Gastroesophageal sphincter (tissue), 4 donors: ENCODE results near the gene ZFAND4. TPM values are rescaled to one million over a fixed set of nuclear protein-coding genes. Genes with fewer than 3 reads are reported as not detected.
A peak's percentile ranks its signal among the peaks of the same experiment; 100 is the strongest.

Source experiments
- ATAC-seq: fragments of 150-250 bp; one replicate; pipeline ENCODE4 v1.9.1; 2016; ENCODE audit warnings: mild to moderate bottlenecking, moderate library complexity
- H3K27ac ChIP-seq, 4 donors: fragments of 200-600 bp; sonication (generic) in 3 of 4; 1 replicate in 3 of 4; 2 replicates in 1 of 4; pipeline ENCODE4 v1.5.1; 2016 to 2019
- H3K27me3 ChIP-seq: fragments of 200-600 bp; sonication (generic); one replicate; pipeline ENCODE4 v1.5.1; 2019
- H3K36me3 ChIP-seq, 2 donors: fragments of 200-600 bp; sonication (generic); one replicate each; pipeline ENCODE4 v1.5.1; 2019; ENCODE audit warnings: control low read depth in 1 of 2
- H3K4me1 ChIP-seq, 3 donors: fragments of 200-600 bp; sonication (generic); 1 replicate in 2 of 3; 2 replicates in 1 of 3; pipeline ENCODE4 v1.5.1; 2016 to 2019; ENCODE audit warnings: control low read depth in 2 of 3
- H3K4me3 ChIP-seq, 2 donors: fragments of 200-600 bp; sonication (generic); one replicate each; pipeline ENCODE4 v1.5.1; 2019; ENCODE audit warnings: mild to moderate bottlenecking in 1 of 2, moderate library complexity in 1 of 2
- H3K9me3 ChIP-seq, 3 donors: fragments of 200-600 bp; sonication (generic); one replicate each; pipeline ENCODE4 v1.5.1; 2017 to 2019; ENCODE audit warnings: control low read depth in 2 of 3
- CTCF ChIP-seq, 4 experiments: fragments of 200-600 bp in 2 of 4; fragments of 450-650 bp in 2 of 4; sonication (generic) in 1 of 4; IDR thresholded peaks; one replicate each; pipeline ENCODE4 v1.5.1; 2017 to 2019; ENCODE audit warnings: antibody characterized with exemption in 4 of 4, mild to moderate bottlenecking in 2 of 4, moderate library complexity in 2 of 4
- EP300 ChIP-seq: sonication (generic); formaldehyde crosslinking; IDR thresholded peaks from one replicate; pipeline ENCODE4 v1.6.1; 2017; ENCODE audit warnings: antibody characterized with exemption, mild to moderate bottlenecking
- POLR2A ChIP-seq, 2 donors: fragments of 450-650 bp; IDR thresholded peaks; one replicate each; pipeline ENCODE4 v1.6.1; 2017; ENCODE audit warnings: antibody characterized with exemption in 2 of 2, mild to moderate bottlenecking in 2 of 2, moderate library complexity in 1 of 2
- POLR2AphosphoS5 ChIP-seq: sonication (generic); formaldehyde crosslinking; IDR thresholded peaks from one replicate; pipeline ENCODE4 v1.6.1; 2017; ENCODE audit warnings: antibody characterized with exemption
- WGBS, 2 donors: methylation state at CpG; one replicate each; pipeline ENCODE4 v1.1.5; 2018; ENCODE audit warnings: low coverage in 1 of 2; 5-methylcytosine and 5-hydroxymethylcytosine counted together
- total RNA-seq, 4 donors: library from RNA; depleted of rRNA; stranded (reverse); fragments of >200 nt; gene quantifications; one replicate each; pipeline ENCODE4 v1.1.0, GENCODE V29; 2016

Gene ZFAND4
- total RNA-seq, 4 donors from 2014 or later: 13.7 to 20.0 (median 16.1) TPM

DNA sequence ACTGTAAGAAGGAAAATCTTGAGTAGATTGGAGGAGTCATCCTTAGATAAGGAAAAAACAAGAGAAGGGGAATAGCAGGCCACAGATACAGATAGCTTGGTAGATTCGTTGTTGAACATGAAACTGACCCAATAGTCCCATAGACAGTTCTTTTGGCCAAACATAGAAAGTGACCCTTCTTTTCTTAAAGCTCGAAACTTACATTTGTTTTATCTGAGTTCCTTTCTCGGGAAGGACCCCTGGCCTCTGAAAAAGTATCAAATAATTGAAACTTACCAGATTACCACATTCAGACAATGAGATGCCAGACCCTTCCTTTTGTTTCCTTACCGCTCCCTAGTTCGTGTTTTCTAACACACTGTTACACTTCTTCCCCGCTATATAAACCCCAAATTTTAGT is 72.9 kb downstream of the ZFAND4 start:
- TF ChIP-seq POLR2AphosphoS5 (no peak), POLR2A (IDR thresholded peaks at IDR 0.05) (no peak), EP300 (no peak), CTCF (IDR thresholded peaks at IDR 0.05) (no peak)
- H3K9me3 ChIP-seq: no peaks in the 10 kb centered on the region
- no peak overlapping the region for H3K4me3 ChIP-seq
- 80 to 84% methylated on average over 5 to 6 of the region's 6 CpGs for WGBS, 2 donors
- ATAC-seq: no peak
- no peaks in the 10 kb centered on the region for H3K36me3 ChIP-seq
- H3K27ac ChIP-seq: no peak overlapping the region
- H3K27me3 ChIP-seq: peaks cover 32% of the 10 kb centered on the region
- H3K4me1 ChIP-seq: peaks cover 0 to 12% (median 0%) of the 10 kb centered on the region in 3 donors

- Histone ChIP-seq H3K27ac (no peak overlapping the region), H3K9me3 (no peaks in the 10 kb centered on the region), H3K36me3 (no peaks in the 10 kb centered on the region), H3K4me1 (peaks cover 0 to 12% (median 0%) of the 10 kb centered on the region in 3 donors), H3K4me3 (no peak overlapping the region), H3K27me3 (peaks cover 32% of the 10 kb centered on the region)
- TF ChIP-seq POLR2A (IDR thresholded peaks at IDR 0.05): no peak
- TF ChIP-seq CTCF (IDR thresholded peaks at IDR 0.05): no peak
- no peak for TF ChIP-seq POLR2AphosphoS5
- TF ChIP-seq EP300: no peak
- ATAC-seq: no peak
- WGBS, 2 donors: 69 to 82% methylated on average over 7 of the region's 7 CpGs
These were observed 73.5 kb downstream of the ZFAND4 start for GRCh38 chr10:45599021-45599603.

GRCh38 chr10:45596526-45596925 is 76.0 kb downstream of the ZFAND4 start:
- Histone ChIP-seq H3K4me3 (no peak overlapping the region), H3K27ac (no peak overlapping the region), H3K9me3 (no peaks in the 10 kb centered on the region), H3K27me3 (peaks cover 32% of the 10 kb centered on the region), H3K4me1 (peaks cover 4 to 34% (median 4%) of the 10 kb centered on the region in 3 donors), H3K36me3 (no peaks in the 10 kb centered on the region)
- WGBS, 2 donors: 81 to 93% methylated on average over 4 to 5 of the region's 9 CpGs
- ATAC-seq: no peak
- no peak for TF ChIP-seq EP300
- TF ChIP-seq CTCF (IDR thresholded peaks at IDR 0.05): no peak
- TF ChIP-seq POLR2AphosphoS5: no peak
- no peak for TF ChIP-seq POLR2A (IDR thresholded peaks at IDR 0.05)

DNA sequence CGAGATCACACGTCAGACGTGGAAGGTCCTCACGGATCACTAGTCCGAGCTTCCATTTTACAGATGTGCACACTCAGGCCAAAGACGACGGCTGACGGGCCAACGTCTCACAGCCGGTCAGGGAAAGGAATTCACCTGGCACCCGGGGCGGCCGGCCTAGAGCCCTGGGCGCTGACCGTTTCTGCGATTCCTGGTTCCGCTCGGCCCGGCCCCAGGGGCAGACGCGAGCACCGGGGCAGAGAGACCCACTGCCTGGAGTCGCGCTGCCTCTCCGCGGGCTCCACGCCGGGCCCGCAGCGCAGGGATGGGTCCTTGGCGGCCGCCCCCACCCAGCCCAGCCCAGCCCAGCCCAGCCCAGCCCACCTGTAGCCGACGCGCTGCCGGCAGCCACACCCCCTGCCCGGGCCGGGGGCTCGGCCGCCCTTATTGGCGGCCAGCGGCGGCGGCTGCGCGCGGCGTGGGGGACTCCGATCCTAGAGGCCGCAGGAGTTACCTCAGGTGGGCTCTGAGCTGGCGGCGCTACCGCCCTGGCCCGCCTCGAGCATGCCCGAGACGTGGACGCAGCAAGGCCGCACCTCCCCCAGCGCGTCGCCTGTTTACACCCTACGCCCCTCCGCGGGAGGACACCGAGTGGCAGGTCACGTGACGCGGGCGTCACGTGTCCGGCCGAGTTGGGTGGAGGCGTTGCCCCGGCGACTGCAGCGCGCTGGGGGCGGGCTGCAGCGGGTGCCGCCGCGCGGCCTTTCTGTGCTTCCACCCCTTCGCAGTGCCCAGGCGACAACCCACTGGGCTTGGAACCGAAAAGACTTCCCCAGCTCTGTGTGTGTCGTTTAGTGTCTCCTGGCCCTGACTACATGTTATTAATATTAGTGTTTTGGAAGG is 78.1 kb downstream of the ZFAND4 start:
- 0 to 1% methylated on average over 6 to 10 of the region's 88 CpGs for WGBS, 2 donors
- ATAC-seq: peak; percentile 98
- Histone ChIP-seq H3K9me3 (no peaks in the 10 kb centered on the region), H3K4me3 (peak overlapping the region; percentile 85 to 88), H3K36me3 (no peaks in the 10 kb centered on the region), H3K4me1 (peaks cover 4 to 29% (median 4%) of the 10 kb centered on the region in 3 donors), H3K27ac (peak overlapping the region in 3 of 4 donors; percentile 83 to 88 (median 84)), H3K27me3 (peaks cover 15% of the 10 kb centered on the region)
- TF ChIP-seq EP300 (no peak), CTCF (IDR thresholded peaks at IDR 0.05) (peak in 2 of 4 experiments; percentile 5 to 39), POLR2A (IDR thresholded peaks at IDR 0.05) (peak; percentile 61 to 76), POLR2AphosphoS5 (peak; percentile 86)
